SK-N-SH (cell line): ENCODE measurements around the gene OSBPL7. TPM values are rescaled to one million over a fixed set of nuclear protein-coding genes. Genes with fewer than 3 reads are reported as not detected.
A peak's percentile ranks its signal among the peaks of the same experiment; 100 is the strongest.

Source experiments
- CTCF ChIA-PET: fragments of 300-600, 350-600 bp; formaldehyde crosslinking; extraction: SDS; loops from one replicate; lab custom pipeline; 2021; lab: Yijun Ruan, JAX
- POLR2A ChIA-PET: fragments of 350-600 bp; sonication (Branson Sonifier 250); formaldehyde crosslinking; extraction: SDS; loops from one replicate; lab custom pipeline; 2020; ENCODE audit warnings: antibody characterized with exemption, inconsistent platforms; lab: Yijun Ruan, JAX
- DNase-seq: peaks from one replicate; pipeline ENCODE4 v3.0.0; 2012
- H2AFZ ChIP-seq: fragments of 200-600 bp; sonication (generic); 2 replicates; pipeline ENCODE4 v1.8.1; 2016; ENCODE audit warnings: antibody characterized with exemption, mild to moderate bottlenecking, low read depth
- H3F3A ChIP-seq: fragments of 200-600 bp; sonication (generic); replicated peaks from 2 replicates; pipeline ENCODE3; 2016; ENCODE audit warnings: antibody characterized with exemption, mild to moderate bottlenecking; ENCODE audit not compliant: insufficient read depth
- H3K27ac ChIP-seq, 2 experiments: fragments of 200-500 bp in 1 of 2; fragments of 200-600 bp in 1 of 2; sonication (Bioruptor generic) in 1 of 2; sonication (generic), shearing (Covaris generic) in 1 of 2; 2 replicates each; pipeline versions ENCODE4 v1.5.1 to v1.6.1; 2014 to 2016; ENCODE audit warnings: low read depth in 2 of 2, inconsistent platforms in 1 of 2, low read length in 1 of 2, mild to moderate bottlenecking in 1 of 2, mixed read lengths in 1 of 2
- H3K27me3 ChIP-seq: fragments of 200-600 bp; sonication (generic), shearing (Covaris generic); 2 replicates; pipeline ENCODE4 v1.6.1; 2016; ENCODE audit warnings: mixed run types; ENCODE audit not compliant: insufficient read depth
- H3K36me3 ChIP-seq, 2 experiments: fragments of 200-500 bp in 1 of 2; fragments of 200-600 bp in 1 of 2; sonication (Bioruptor generic) in 1 of 2; sonication (generic) in 1 of 2; replicated peaks in 1 of 2; 2 replicates each; pipeline versions ENCODE3 to v1.5.1; 2014 to 2016; ENCODE audit warnings: low read length in 1 of 2, mild to moderate bottlenecking in 1 of 2; ENCODE audit not compliant: insufficient read depth in 2 of 2, control insufficient read depth in 1 of 2
- H3K4me1 ChIP-seq, 2 experiments: fragments of 200-500 bp in 1 of 2; fragments of 200-600 bp in 1 of 2; sonication (Bioruptor generic) in 1 of 2; sonication (generic), shearing (Covaris generic) in 1 of 2; 2 replicates each; pipeline versions ENCODE4 v1.5.1 to v1.6.1; 2014 to 2016; ENCODE audit warnings: low read depth in 1 of 2, low read length in 1 of 2, mixed run types in 1 of 2; ENCODE audit not compliant: insufficient read depth in 2 of 2, control insufficient read depth in 1 of 2
- H3K4me2 ChIP-seq: fragments of 200-600 bp; sonication (generic), shearing (Covaris generic); 2 replicates; pipeline ENCODE4 v1.6.1; 2017; ENCODE audit warnings: mixed run types
- H3K4me3 ChIP-seq, 2 experiments: fragments of 200-500 bp in 1 of 2; fragments of 200-600 bp in 1 of 2; sonication (Bioruptor generic) in 1 of 2; sonication (generic), shearing (Covaris generic) in 1 of 2; 2 replicates each; pipeline versions ENCODE4 v1.5.1 to v1.8.1; 2014 to 2016; ENCODE audit warnings: low read depth in 2 of 2, inconsistent platforms in 1 of 2, low read length in 1 of 2, mild to moderate bottlenecking in 1 of 2, mixed read lengths in 1 of 2, moderate library complexity in 1 of 2
- H3K79me2 ChIP-seq: fragments of 200-600 bp; sonication (generic); 2 replicates; pipeline ENCODE4 v1.8.1; 2017; ENCODE audit warnings: mild to moderate bottlenecking; ENCODE audit not compliant: insufficient read depth
- H3K9ac ChIP-seq: fragments of 200-600 bp; sonication (generic); 2 replicates; pipeline ENCODE4 v1.6.1; 2017; ENCODE audit warnings: mixed run types
- H3K9me2 ChIP-seq: fragments of 200-600 bp; sonication (generic); 2 replicates; pipeline ENCODE4 v1.6.1; 2017; ENCODE audit warnings: mixed run types
- H3K9me3 ChIP-seq: fragments of 200-600 bp; sonication (generic); 2 replicates; pipeline ENCODE4 v1.6.1; 2017; ENCODE audit warnings: mixed run types, mild to moderate bottlenecking, moderate library complexity
- H4K20me1 ChIP-seq: fragments of 200-600 bp; sonication (generic); 2 replicates; pipeline ENCODE4 v1.6.1; 2017; ENCODE audit warnings: mild to moderate bottlenecking, mixed run types; ENCODE audit not compliant: insufficient read depth
- CHD2 ChIP-seq: fragments of 150-350 bp; IDR thresholded peaks from 2 replicates; pipeline ENCODE4 v1.6.1; 2018; ENCODE audit warnings: low read length; ENCODE audit not compliant: partially characterized antibody
- ELF1 ChIP-seq: IDR thresholded peaks from 2 replicates; pipeline ENCODE4 v1.4.0; 2012
- EP300 ChIP-seq, 2 experiments: IDR thresholded peaks; 2 replicates each; pipeline versions ENCODE4 v1.4.0 to v1.6.1; 2012; ENCODE audit warnings: borderline replicate concordance in 1 of 2, low read depth in 1 of 2, low read length in 1 of 2
- EZH2phosphoT487 ChIP-seq: fragments of 200-600 bp; sonication (generic); IDR thresholded peaks from 2 replicates; pipeline ENCODE4 v1.6.1; 2017; ENCODE audit warnings: low read depth, mixed run types, mild to moderate bottlenecking, antibody characterized with exemption, moderate library complexity, borderline replicate concordance
- FOSL2 ChIP-seq: IDR thresholded peaks from 2 replicates; pipeline ENCODE4 v1.4.0; 2012; ENCODE audit warnings: low read depth, mild to moderate bottlenecking, moderate library complexity, borderline replicate concordance
- FOXJ3 ChIP-seq: sonication (generic); formaldehyde crosslinking; IDR thresholded peaks from 2 replicates; pipeline ENCODE4 v1.5.1; 2020; ENCODE audit warnings: mild to moderate bottlenecking, missing genetic modification reagents
- GABPA ChIP-seq: IDR thresholded peaks from 2 replicates; pipeline ENCODE4 v1.4.0; 2012; ENCODE audit warnings: low read depth, mild to moderate bottlenecking
- JUND ChIP-seq: IDR thresholded peaks from 2 replicates; pipeline ENCODE4 v1.4.0; 2012
- MEF2A ChIP-seq: IDR thresholded peaks from 2 replicates; pipeline ENCODE4 v1.4.0; 2012; ENCODE audit warnings: low read depth, borderline replicate concordance
- MXI1 ChIP-seq: IDR thresholded peaks from 2 replicates; pipeline ENCODE4 v1.6.1; 2012; ENCODE audit warnings: mild to moderate bottlenecking, low read depth, low read length, improper control_type of control experiment
- NFIC ChIP-seq: IDR thresholded peaks from 2 replicates; pipeline ENCODE4 v1.4.0; 2012; ENCODE audit warnings: borderline replicate concordance
- NRF1 ChIP-seq: IDR thresholded peaks from 2 replicates; pipeline ENCODE4 v1.6.1; 2012; ENCODE audit warnings: low read depth, mild to moderate bottlenecking, low read length
- RAD21 ChIP-seq: IDR thresholded peaks from 2 replicates; pipeline ENCODE4 v1.6.1; 2012; ENCODE audit warnings: mild to moderate bottlenecking, low read length
- RCOR1 ChIP-seq: fragments of 150-350 bp; IDR thresholded peaks from 2 replicates; pipeline ENCODE4 v1.6.1; 2017; ENCODE audit warnings: antibody characterized with exemption, low read length
- RXRA ChIP-seq: IDR thresholded peaks from 2 replicates; pipeline ENCODE4 v1.4.0; 2012; ENCODE audit warnings: low read depth, mild to moderate bottlenecking, borderline replicate concordance
- SIN3A ChIP-seq: IDR thresholded peaks from 2 replicates; pipeline ENCODE4 v1.6.1; 2012; ENCODE audit warnings: low read depth, mild to moderate bottlenecking, low read length, moderate library complexity, borderline replicate concordance
- TEAD4 ChIP-seq: IDR thresholded peaks from 2 replicates; pipeline ENCODE4 v1.4.0; 2012; ENCODE audit warnings: mild to moderate bottlenecking, borderline replicate concordance; ENCODE audit not compliant: insufficient read depth
- YY1 ChIP-seq: IDR thresholded peaks from 2 replicates; pipeline ENCODE4 v1.4.0; 2012; ENCODE audit warnings: low read depth, mild to moderate bottlenecking
- WGBS: methylation state at CpG from one replicate; pipeline ENCODE4 v1.1.6; 2017; ENCODE audit warnings: low lambda C conversion rate; 5-methylcytosine and 5-hydroxymethylcytosine counted together
- polyA plus RNA-seq, 3 experiments: library from polyadenylated mRNA; depleted of rRNA; stranded (reverse); fragments of >200 nt; gene quantifications; 2 replicates each; pipeline ENCODE4 v1.2.3, GENCODE V29; 2012
- TF ChIP-seq, protein P1 (sequence below): IDR thresholded peaks from 2 replicates; pipeline ENCODE4 v1.4.0; 2012; ENCODE audit warnings: low read depth
- TF ChIP-seq, protein P2 (sequence below): IDR thresholded peaks from 2 replicates; pipeline ENCODE4 v1.4.0; 2012; ENCODE audit warnings: low read depth, borderline replicate concordance
- TF ChIP-seq, protein P3 (sequence below): fragments of 150-350 bp; IDR thresholded peaks from 2 replicates; pipeline ENCODE4 v1.6.1; 2017; ENCODE audit warnings: antibody characterized with exemption, low read length, low read depth, borderline replicate concordance

Gene OSBPL7
- polyA plus RNA-seq, 1 of the 3 experiments (the other 2 are of a cell fraction), result 23.7 TPM

DNA sequence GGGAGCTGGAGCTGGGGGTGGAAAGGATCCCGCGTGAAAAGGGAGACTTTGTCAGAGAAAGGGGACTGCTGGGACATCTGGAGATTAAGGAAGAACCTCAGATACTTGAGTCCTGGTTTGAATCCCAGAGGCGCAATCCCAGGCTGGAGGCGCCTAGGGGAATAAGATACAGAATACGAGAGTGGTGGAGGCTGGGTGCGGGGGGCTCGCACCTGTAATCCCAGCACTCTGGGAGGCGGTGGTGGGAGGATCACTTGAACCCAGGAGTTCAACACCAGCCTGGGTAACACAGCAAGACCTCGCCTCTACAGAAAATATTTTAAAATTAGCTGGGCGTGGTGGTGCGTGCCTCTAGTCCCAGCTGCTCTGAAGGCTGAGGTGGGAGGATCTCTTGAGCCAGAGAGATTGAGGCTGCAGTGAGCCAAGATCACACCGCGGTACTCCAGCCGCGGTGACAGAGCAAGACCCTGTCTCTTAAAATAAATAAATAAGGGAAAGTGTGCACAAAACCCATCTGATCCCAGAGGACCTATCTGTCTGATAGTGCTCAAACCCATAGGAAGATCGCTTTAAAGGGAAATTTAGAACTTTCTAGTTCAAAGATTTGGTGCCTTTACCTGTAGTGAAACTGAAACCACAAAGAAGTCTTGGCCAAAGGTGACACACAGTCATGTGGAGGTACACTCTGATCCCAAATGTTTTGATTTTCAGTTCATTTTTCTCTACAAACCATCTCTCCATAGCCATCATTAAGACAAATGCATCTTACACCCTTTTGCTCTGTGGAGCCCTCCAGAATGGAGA is 20.1 kb upstream of the OSBPL7 start:
- Histone ChIP-seq H3K9me2 (no peaks in the 10 kb centered on the region), H3K27ac (no peak overlapping the region; a peak in 2 of 4 replicates), H3K4me3 (peak overlapping the region; percentile 94 to 96), H3K79me2 (peaks cover 15% of the 10 kb centered on the region; the same call in 1 of the 2 replicates), H3K27me3 (peaks cover 17% of the 10 kb centered on the region), H3K36me3 (peaks cover 0 to 26% of the 10 kb centered on the region in 2 experiments), H3F3A (no peaks in the 10 kb centered on the region), H2AFZ (peak overlapping the region; percentile 91), H3K4me1 (peaks cover 8 to 30% of the 10 kb centered on the region in 2 experiments; a peak in 2 of 4 replicates), H4K20me1 (no peaks in the 10 kb centered on the region), H3K9ac (peak overlapping the region; percentile 69), H3K4me2 (peak overlapping the region; percentile 100), H3K9me3 (no peaks in the 10 kb centered on the region)
- 70% methylated on average over 16 of the region's 16 CpGs for WGBS
- ChIA-PET POLR2A (interaction anchor here (0.9 to 3.2 kb wide), 6 partner anchors 9 to 107 kb away, joined by 3 to 26 read pairs (median 8); partner anchors contain the start of genes LRRC46, MRPL10, SP2 and SP6), CTCF (interaction anchor here (0.6 to 33.0 kb wide), 40 partner anchors 4 to 266 kb away, joined by 3 to 1447 read pairs (median 5); partner anchors contain the start of genes CDK5RAP3, LRRC46, MRPL10 and OSBPL7)
- TF ChIP-seq RCOR1, result 0 out of 2 replicates have a peak, but pooled peaks have one; percentile 0
- TF ChIP-seq EP300 (IDR thresholded peaks at IDR 0.05; ENCODE audit: borderline replicate concordance in 1 of 2, low read depth in 1 of 2, low read length in 1 of 2), result no peak
- no peak for DNase-seq

DNA sequence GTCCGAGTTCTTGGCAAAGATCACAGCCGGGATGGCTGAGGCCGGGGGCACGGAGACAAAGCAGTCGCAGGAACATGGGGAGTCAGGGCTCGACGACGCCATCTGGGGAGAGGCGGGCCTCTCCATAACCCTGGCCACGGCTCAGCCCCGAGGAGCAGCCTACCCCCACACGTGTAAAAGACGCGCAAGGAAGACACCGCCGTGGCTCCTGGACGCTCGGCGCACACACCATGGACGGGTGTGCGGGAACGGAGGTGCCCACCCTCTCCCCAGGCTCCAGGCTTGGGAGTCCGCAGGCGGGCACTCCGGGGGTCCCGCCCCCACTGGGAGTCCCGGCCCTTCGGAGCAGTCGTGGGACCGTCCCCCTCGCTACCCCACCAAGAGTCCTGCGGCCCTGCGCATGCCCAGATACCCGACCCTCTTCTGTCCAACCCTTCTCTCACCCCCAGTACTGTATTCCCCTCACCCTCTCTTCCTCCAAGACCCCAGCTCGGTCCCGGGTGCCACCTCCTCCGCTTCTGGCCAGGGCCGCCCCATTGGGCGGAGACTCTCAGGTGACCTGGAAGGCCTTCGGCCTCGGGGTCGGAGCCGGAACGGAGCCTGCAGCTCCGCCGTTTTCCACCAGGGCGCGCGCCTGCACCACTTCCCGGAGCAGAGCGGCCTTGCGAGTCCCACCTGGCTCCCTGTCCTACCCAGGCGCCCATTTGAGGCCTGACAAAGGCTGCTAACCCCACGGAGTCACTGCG is 19.3 kb upstream of the OSBPL7 start, which contains the start of gene SCRN2:
TSS of gene SCRN2 (minus strand) at position 532 of the 746 bp plus-strand sequence. CDS start at position 102, 430 bp downstream.
- H3K4me3 ChIP-seq, result peak within 1 kb of the TSS; percentile 94 to 96
- ChIA-PET CTCF (interaction anchor here (0.6 to 33.0 kb wide), 43 partner anchors 3 to 267 kb away, joined by 3 to 1447 read pairs (median 4); partner anchors contain the start of genes CDK5RAP3, LRRC46, MRPL10 and OSBPL7), POLR2A (interaction anchor here (0.7 to 3.2 kb wide), 7 partner anchors 9 to 108 kb away, joined by 3 to 26 read pairs (median 4); partner anchors contain the start of genes LRRC46, MRPL10, PNPO and SP2)
- peak within 1 kb of the TSS; percentile 91 for H2AFZ ChIP-seq
- no peaks in the 10 kb centered on the region for H3F3A ChIP-seq
- peak within 1 kb of the TSS; percentile 69 for H3K9ac ChIP-seq
- H3K4me1 ChIP-seq, result peaks cover 8 to 30% of the 10 kb centered on the region in 2 experiments; a peak in 2 of 4 replicates
- WGBS, result 1% methylated on average over 39 of the region's 55 CpGs
- no peaks in the 10 kb centered on the region for H3K9me2 ChIP-seq
- no peaks in the 10 kb centered on the region for H4K20me1 ChIP-seq
- peaks cover 10% of the 10 kb centered on the region for H3K27me3 ChIP-seq
- peak within 1 kb of the TSS; percentile 100 for H3K4me2 ChIP-seq
- peaks cover 0 to 32% of the 10 kb centered on the region in 2 experiments for H3K36me3 ChIP-seq
- H3K9me3 ChIP-seq, result no peaks in the 10 kb centered on the region
- DNase-seq, result peak; percentile 97
- H3K79me2 ChIP-seq, result peaks cover 15% of the 10 kb centered on the region; the same call in 1 of the 2 replicates
- peak within 1 kb of the TSS; percentile 29 to 89; a peak in 3 of 4 replicates for H3K27ac ChIP-seq
- TF ChIP-seq EP300 (IDR thresholded peaks at IDR 0.05; ENCODE audit: borderline replicate concordance in 1 of 2, low read depth in 1 of 2, low read length in 1 of 2) (no peak; a peak in 1 of 4 replicates), ELF1 (0 out of 2 replicates have a peak, but pooled peaks have one; percentile 48), NFIC (no peak), FOXJ3 (CRISPR knock-in tag) (0 out of 2 replicates have a peak, but pooled peaks have one; percentile 27), RXRA (no peak), FOSL2 (no peak), EZH2phosphoT487 (no peak), RAD21 (peak; percentile 97), SIN3A (no peak; the same call in 1 of the 2 replicates), GABPA (peak; percentile 76), CHD2 (peak; percentile 66), NRF1 (peak; percentile 71), TEAD4 (no peak), MEF2A (no peak), YY1 (no peak), MXI1 (peak; percentile 51; the same call in 1 of the 2 replicates), JUND (no peak)
- TF ChIP-seq, protein P1, sequence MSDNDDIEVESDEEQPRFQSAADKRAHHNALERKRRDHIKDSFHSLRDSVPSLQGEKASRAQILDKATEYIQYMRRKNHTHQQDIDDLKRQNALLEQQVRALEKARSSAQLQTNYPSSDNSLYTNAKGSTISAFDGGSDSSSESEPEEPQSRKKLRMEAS, result peak; percentile 77
- TF ChIP-seq, protein P2, sequence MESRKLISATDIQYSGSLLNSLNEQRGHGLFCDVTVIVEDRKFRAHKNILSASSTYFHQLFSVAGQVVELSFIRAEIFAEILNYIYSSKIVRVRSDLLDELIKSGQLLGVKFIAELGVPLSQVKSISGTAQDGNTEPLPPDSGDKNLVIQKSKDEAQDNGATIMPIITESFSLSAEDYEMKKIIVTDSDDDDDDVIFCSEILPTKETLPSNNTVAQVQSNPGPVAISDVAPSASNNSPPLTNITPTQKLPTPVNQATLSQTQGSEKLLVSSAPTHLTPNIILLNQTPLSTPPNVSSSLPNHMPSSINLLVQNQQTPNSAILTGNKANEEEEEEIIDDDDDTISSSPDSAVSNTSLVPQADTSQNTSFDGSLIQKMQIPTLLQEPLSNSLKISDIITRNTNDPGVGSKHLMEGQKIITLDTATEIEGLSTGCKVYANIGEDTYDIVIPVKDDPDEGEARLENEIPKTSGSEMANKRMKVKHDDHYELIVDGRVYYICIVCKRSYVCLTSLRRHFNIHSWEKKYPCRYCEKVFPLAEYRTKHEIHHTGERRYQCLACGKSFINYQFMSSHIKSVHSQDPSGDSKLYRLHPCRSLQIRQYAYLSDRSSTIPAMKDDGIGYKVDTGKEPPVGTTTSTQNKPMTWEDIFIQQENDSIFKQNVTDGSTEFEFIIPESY, result no peak
- TF ChIP-seq, protein P3, sequence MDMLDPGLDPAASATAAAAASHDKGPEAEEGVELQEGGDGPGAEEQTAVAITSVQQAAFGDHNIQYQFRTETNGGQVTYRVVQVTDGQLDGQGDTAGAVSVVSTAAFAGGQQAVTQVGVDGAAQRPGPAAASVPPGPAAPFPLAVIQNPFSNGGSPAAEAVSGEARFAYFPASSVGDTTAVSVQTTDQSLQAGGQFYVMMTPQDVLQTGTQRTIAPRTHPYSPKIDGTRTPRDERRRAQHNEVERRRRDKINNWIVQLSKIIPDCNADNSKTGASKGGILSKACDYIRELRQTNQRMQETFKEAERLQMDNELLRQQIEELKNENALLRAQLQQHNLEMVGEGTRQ, result 0 out of 2 replicates have a peak, but pooled peaks have one; percentile 33
